Esophagus (tissue), 2 donors: ENCODE data around the gene TMEM145. TPM values are rescaled to one million over a fixed set of nuclear protein-coding genes. Genes with fewer than 3 reads are reported as not detected.

ENCODE experiments used
- H3K27ac ChIP-seq, 2 donors: one replicate each; pipeline ENCODE4 v1.5.1; 2013; ENCODE audit warnings: low read depth in 2 of 2, mild to moderate bottlenecking in 2 of 2, inconsistent platforms in 1 of 2, low read length in 1 of 2, moderate library complexity in 1 of 2
- H3K27me3 ChIP-seq, 2 donors: one replicate each; pipeline ENCODE4 v1.6.1; 2013; ENCODE audit warnings: low read length in 2 of 2, control low read depth in 1 of 2, mild to moderate bottlenecking in 1 of 2; ENCODE audit not compliant: insufficient read depth in 2 of 2, control insufficient read depth in 1 of 2
- H3K36me3 ChIP-seq, 2 donors: one replicate each; pipeline ENCODE4 v1.6.1; 2013; ENCODE audit warnings: low read length in 1 of 2; ENCODE audit not compliant: control insufficient read depth in 2 of 2, insufficient read depth in 2 of 2
- H3K4me1 ChIP-seq, 2 donors: one replicate each; pipeline ENCODE4 v1.6.1; 2013; ENCODE audit warnings: low read length in 1 of 2; ENCODE audit not compliant: control insufficient read depth in 2 of 2, insufficient read depth in 2 of 2
- H3K4me3 ChIP-seq, 2 donors: one replicate each; pipeline ENCODE4 v1.5.1; 2013; ENCODE audit warnings: low read length in 2 of 2, mild to moderate bottlenecking in 2 of 2, low read depth in 1 of 2, moderate library complexity in 1 of 2
- H3K9me3 ChIP-seq, 2 donors: one replicate each; pipeline ENCODE4 v1.6.1; 2013; ENCODE audit warnings: mild to moderate bottlenecking in 2 of 2, low read depth in 1 of 2, low read length in 1 of 2, moderate library complexity in 1 of 2; ENCODE audit not compliant: control insufficient read depth in 2 of 2, insufficient read depth in 1 of 2
- WGBS, 2 donors: extraction: QIAGEN DNeasy Blood & Tissue Kit; methylation state at CpG; one replicate each; pipeline ENCODE4 v1.1.7; 2013; 5-methylcytosine and 5-hydroxymethylcytosine counted together
- polyA plus RNA-seq, 2 donors: library from polyadenylated mRNA; stranded (reverse); fragments of 200-250 nt; gene quantifications; one replicate each; pipeline ENCODE4 v1.2.3, GENCODE V29; 2013
- donor health status: healthy with polysubstance abuse.
- donor health status: Bipolar disorder and iron deficiency.

Gene TMEM145
- polyA plus RNA-seq, 2 donors, result 0.04 to 0.08 TPM

DNA sequence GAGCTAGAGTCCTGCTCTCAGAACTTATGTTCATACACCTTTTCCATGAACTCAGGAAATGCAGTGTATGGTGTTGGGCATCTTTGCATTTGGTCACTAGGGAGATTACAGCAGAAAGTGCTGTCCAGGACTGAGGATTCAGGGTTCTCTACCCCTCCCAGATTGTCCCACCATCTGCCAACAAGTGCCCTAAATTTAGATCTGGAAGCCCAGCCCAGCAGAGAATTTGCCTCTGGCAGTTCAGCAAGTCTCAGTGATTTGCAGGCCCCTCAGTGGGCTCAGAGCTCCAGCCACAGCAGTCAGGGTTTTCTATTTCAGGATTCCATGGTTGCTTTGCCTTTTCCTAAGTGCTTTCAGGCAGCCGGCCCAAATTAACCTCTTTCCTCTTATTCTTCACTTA is 53.6 kb downstream of the TMEM145 start:
- H3K36me3 ChIP-seq, result peaks cover 4 to 21% of the 10 kb centered on the region in 2 donors
- H3K27ac ChIP-seq, result no peak overlapping the region
- peaks cover 0 to 8% of the 10 kb centered on the region in 2 donors for H3K9me3 ChIP-seq
- no peak overlapping the region for H3K4me3 ChIP-seq
- no peaks in the 10 kb centered on the region for H3K27me3 ChIP-seq
- 72 to 80% methylated on average over 1 of the region's 1 CpG for WGBS, 2 donors
- peaks cover 0 to 2% of the 10 kb centered on the region in 2 donors for H3K4me1 ChIP-seq

DNA sequence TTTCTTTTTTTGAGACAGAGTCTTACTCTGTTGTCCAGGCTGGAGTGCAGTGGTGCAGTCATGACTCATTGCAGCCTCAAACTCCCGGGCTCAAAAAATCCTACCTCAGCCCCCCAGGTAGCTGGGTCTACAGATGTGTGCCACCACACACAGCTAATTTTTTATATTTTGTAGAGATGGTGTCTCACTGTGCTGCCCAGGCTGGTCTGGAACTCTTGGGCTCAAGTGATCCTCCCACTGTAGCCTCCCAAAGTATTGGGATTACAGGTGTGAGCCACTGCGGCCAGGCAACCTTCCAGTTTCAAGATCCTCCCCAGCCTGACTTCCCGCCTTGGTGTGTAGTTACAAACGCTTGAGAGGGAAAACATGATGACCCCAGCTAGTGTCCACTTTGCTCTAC is 54.8 kb downstream of the TMEM145 start:
- H3K9me3 ChIP-seq, result peaks cover 0 to 8% of the 10 kb centered on the region in 2 donors
- H3K27me3 ChIP-seq, result no peaks in the 10 kb centered on the region
- no peak overlapping the region for H3K4me3 ChIP-seq
- no peak overlapping the region for H3K27ac ChIP-seq
- peaks cover 0 to 2% of the 10 kb centered on the region in 2 donors for H3K4me1 ChIP-seq
- H3K36me3 ChIP-seq, result peaks cover 4 to 14% of the 10 kb centered on the region in 2 donors
- WGBS, 2 donors, result 91 to 93% methylated on average over 4 of the region's 4 CpGs

DNA sequence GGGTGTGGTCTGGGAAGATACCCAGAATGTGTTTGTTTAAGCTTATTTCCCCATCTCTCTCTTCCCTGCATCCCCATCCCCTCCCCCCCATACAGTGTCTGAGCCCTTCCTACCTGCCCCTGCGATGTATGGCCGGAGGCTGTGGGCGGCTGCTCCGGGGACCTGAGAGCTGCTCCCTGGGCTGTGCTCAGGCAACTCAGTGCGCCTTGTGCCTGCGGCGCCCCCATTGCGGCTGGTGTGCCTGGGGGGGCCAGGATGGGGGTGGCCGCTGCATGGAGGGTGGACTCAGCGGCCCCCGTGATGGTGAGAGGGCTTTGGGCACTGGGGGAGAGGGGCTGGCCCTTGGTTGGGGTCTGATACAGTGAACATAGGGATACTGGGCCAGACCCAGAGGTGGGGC is 55.3 kb downstream of the TMEM145 start:
- Histone ChIP-seq H3K36me3 (peaks cover under 1 to 11% of the 10 kb centered on the region in 2 donors), H3K27me3 (no peaks in the 10 kb centered on the region), H3K27ac (no peak overlapping the region), H3K4me1 (no peaks in the 10 kb centered on the region), H3K4me3 (no peak overlapping the region), H3K9me3 (peaks cover 0 to 4% of the 10 kb centered on the region in 2 donors)
- WGBS, 2 donors, result 95 to 96% methylated on average over 11 of the region's 11 CpGs

DNA sequence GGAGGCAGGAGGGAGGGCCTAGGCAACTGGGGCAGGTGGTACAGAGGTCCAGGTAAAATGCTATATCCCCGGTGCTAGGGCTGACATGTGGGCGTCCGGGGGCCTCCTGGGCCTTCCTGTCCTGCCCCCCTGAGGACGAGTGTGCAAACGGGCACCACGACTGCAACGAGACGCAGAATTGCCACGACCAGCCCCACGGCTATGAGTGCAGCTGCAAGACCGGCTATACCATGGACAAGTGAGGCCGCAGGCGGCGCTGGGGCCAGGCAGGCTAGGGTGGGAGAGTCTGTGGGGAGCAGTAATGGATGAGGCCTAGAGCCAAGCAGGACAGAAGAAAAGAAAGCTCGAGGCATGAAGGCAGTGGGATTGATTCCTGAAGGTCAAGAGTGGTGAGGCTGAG is 55.7 kb downstream of the TMEM145 start:
- 91 to 92% methylated on average over 15 of the region's 15 CpGs for WGBS, 2 donors
- no peak overlapping the region for H3K4me3 ChIP-seq
- peaks cover 0 to 11% of the 10 kb centered on the region in 2 donors for H3K36me3 ChIP-seq

DNA sequence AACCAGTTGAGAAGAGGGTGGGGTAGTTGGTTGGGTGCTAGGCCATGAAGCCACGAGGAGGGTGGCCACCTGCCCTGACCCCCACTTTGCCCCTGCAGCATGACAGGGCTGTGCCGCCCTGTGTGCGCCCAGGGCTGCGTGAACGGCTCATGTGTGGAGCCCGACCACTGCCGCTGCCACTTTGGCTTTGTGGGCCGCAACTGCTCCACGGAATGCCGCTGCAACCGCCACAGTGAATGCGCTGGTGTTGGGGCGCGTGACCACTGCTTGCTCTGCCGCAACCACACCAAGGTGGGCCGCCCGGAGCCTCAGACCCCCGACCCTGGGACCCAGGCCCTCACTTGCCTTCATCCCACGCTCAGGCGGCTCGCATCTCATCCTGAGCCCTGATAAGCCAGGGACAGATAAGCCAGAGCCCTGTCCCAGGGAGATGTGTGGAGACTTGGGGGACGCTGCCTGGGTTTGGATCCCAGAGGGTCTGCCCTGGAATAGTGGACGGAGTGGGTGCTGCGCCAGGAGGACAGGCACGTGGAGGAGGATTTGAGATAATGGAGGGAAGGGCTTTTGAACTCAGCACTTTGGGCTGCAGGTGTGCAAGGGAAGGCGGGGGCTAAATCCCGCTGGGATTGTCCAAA is 56.4 kb downstream of the TMEM145 start:
- WGBS, 2 donors, result 93% methylated on average over 27 of the region's 27 CpGs
- Histone ChIP-seq H3K4me3 (no peak overlapping the region), H3K27ac (no peak overlapping the region), H3K27me3 (no peaks in the 10 kb centered on the region), H3K36me3 (peaks cover 0 to 7% of the 10 kb centered on the region in 2 donors), H3K4me1 (no peaks in the 10 kb centered on the region), H3K9me3 (no peaks in the 10 kb centered on the region)

More for the DNA sequence above, 55.7 kb downstream of the TMEM145 start:
- Histone ChIP-seq H3K4me1 (no peaks in the 10 kb centered on the region), H3K9me3 (peaks cover 0 to 2% of the 10 kb centered on the region in 2 donors), H3K27ac (no peak overlapping the region), H3K27me3 (no peaks in the 10 kb centered on the region)

DNA sequence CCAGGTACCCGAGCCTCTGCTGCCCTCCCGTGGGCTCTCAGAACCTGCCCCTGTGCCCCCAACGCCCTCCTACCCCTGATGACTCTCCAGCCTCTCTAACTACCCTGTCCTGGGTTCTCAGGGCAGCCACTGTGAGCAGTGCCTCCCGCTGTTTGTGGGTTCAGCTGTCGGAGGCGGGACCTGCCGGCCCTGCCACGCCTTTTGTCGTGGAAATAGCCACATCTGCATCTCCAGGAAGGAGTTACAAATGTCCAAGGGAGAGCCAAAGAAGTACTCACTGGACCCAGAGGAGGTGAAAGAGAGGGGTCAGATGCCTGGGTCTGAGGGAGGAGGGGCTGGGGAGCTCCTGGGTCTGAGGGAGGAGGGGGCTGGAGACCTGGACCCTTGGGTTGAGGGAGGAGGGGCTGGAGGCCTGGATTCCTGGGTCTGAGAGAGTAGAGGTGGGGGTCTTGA is 57.0 kb downstream of the TMEM145 start:
- H3K4me3 ChIP-seq, result no peak overlapping the region
- no peaks in the 10 kb centered on the region for H3K9me3 ChIP-seq
- H3K36me3 ChIP-seq, result peaks cover 0 to 7% of the 10 kb centered on the region in 2 donors
- H3K27ac ChIP-seq, result no peak overlapping the region
- H3K27me3 ChIP-seq, result no peaks in the 10 kb centered on the region
- no peaks in the 10 kb centered on the region for H3K4me1 ChIP-seq
- WGBS, 2 donors, result 71 to 76% methylated on average over 9 of the region's 9 CpGs

DNA sequence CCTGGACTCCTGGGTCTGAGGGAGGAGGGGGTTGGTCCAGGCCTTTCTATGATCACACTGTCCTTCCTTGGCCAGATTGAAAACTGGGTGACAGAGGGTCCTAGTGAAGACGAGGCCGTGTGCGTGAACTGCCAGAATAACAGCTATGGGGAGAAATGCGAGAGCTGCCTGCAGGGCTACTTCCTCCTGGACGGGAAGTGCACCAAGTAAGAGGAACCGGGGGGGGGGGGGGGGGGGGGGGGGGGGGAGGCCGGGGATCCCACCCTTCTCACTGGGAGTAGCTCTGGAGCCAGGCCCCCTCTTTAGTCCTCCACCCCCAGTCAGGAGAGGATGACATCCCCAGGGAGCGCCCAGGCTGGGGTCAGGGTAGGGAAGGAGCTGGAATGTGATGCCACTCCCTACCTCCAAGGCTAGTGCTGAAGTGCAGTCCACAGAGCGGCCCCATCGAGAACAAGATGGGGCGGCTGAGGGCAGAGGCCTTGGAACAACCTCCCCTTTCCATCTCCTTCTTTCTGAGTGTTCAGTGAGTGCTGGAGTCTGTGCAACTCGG is 57.6 kb downstream of the TMEM145 start:
- no peak overlapping the region for H3K27ac ChIP-seq
- H3K27me3 ChIP-seq, result no peaks in the 10 kb centered on the region
- WGBS, 2 donors, result 79 to 80% methylated on average over 9 to 12 of the region's 12 CpGs
- peaks cover 0 to 11% of the 10 kb centered on the region in 2 donors for H3K36me3 ChIP-seq
- H3K4me3 ChIP-seq, result no peak overlapping the region
- H3K4me1 ChIP-seq, result peaks cover 0 to under 1% of the 10 kb centered on the region in 2 donors
- no peaks in the 10 kb centered on the region for H3K9me3 ChIP-seq

Other genes starting within 250 kb of the TMEM145 start
- gene GRIK5, start 243.1 kb upstream of the TMEM145 start, polyA plus RNA-seq, result 1 to 10 TPM; 1.1 to 1.4 TPM
- 1 to 10 TPM; 6.5 to 8.9 TPM for gene ZNF574, start 237.1 kb upstream of the TMEM145 start, polyA plus RNA-seq
- under 1 TPM; 0.39 to 0.79 TPM for gene POU2F2, start 180.9 kb upstream of the TMEM145 start, polyA plus RNA-seq
- gene DEDD2, start 95.6 kb upstream of the TMEM145 start, polyA plus RNA-seq, result 10 to 100 TPM; 20.7 to 21.9 TPM
- gene ZNF526, start 93.0 kb upstream of the TMEM145 start, polyA plus RNA-seq, result 1 to 10 TPM; 2.3 to 3.6 TPM
- gene GSK3A, start 70.7 kb upstream of the TMEM145 start, polyA plus RNA-seq, result 10 to 100 TPM; 32.9 TPM
- gene ERF, start 58.2 kb upstream of the TMEM145 start, polyA plus RNA-seq, result 10 to 100 TPM; 19.5 to 29.6 TPM
- gene CIC, start 44.1 kb upstream of the TMEM145 start, polyA plus RNA-seq, result 10 to 100 TPM; 20.6 to 35.2 TPM
- 1 to 10 TPM in 1 of 2 donors, under 1 TPM in 1; 0.81 to 1.1 TPM for gene PRR19, start 11.2 kb upstream of the TMEM145 start, polyA plus RNA-seq
- 10 to 100 TPM; 35.7 to 38.1 TPM for gene PAFAH1B3, start 10.7 kb upstream of the TMEM145 start, polyA plus RNA-seq
- 1 to 10 TPM; 4.4 to 8.6 TPM for gene MEGF8, start 12.3 kb downstream of the TMEM145 start, polyA plus RNA-seq
- 1,000 to 10,000 TPM; 5,144 to 7,132 TPM for gene CNFN, start 77.0 kb downstream of the TMEM145 start, polyA plus RNA-seq
- gene LIPE, start 114.1 kb downstream of the TMEM145 start, polyA plus RNA-seq, result 10 to 100 TPM in 1 of 2 donors, 1 to 10 TPM in 1; 9.2 to 11.4 TPM
- gene CXCL17, start 129.6 kb downstream of the TMEM145 start, polyA plus RNA-seq, result 100 to 1,000 TPM; 107 to 171 TPM
- gene CEACAM1, start 215.2 kb downstream of the TMEM145 start, polyA plus RNA-seq, result 10 to 100 TPM; 38.8 to 68.9 TPM